MCF 10A (cell line): ENCODE data around the gene STKLD1. TPM values are rescaled to one million over a fixed set of nuclear protein-coding genes. Genes with fewer than 3 reads are reported as not detected.

Experiments
- BruUV-seq: library from RNA; stranded (reverse); fragments of 400-500 nt; replicated peaks from 2 replicates; lab custom pipeline; 2021; lab: Mats Ljungman, UMichigan
- CTCF ChIA-PET: fragments of 300-600 bp; sonication (Branson Sonifier 250); formaldehyde crosslinking; extraction: SDS; loops from one replicate; lab custom pipeline; 2021; ENCODE audit warnings: antibody characterized with exemption, inconsistent platforms; lab: Yijun Ruan, JAX
- POLR2A ChIA-PET: fragments of 300-600, 350-650 bp; sonication (Branson Sonifier 250); formaldehyde crosslinking; extraction: SDS; loops from one replicate; lab custom pipeline; 2020; ENCODE audit warnings: antibody characterized with exemption, inconsistent platforms; lab: Yijun Ruan, JAX
- DNase-seq: peaks from one replicate; pipeline ENCODE4 v3.0.0-alpha.2; 2018; ENCODE audit not compliant: unreplicated experiment
- H3K27ac Mint-ChIP-seq: one replicate; pipeline ENCODE4 v1.8.0; 2022; ENCODE audit warnings: mild to moderate bottlenecking, low read depth, mixed read lengths; ENCODE audit not compliant: unreplicated experiment
- H3K27me3 Mint-ChIP-seq: one replicate; pipeline ENCODE4 v1.8.0; 2022; ENCODE audit warnings: mixed read lengths; ENCODE audit not compliant: insufficient read depth, unreplicated experiment
- H3K36me3 Mint-ChIP-seq: one replicate; pipeline ENCODE4 v1.8.0; 2022; ENCODE audit warnings: mild to moderate bottlenecking, moderate library complexity, mixed read lengths; ENCODE audit not compliant: insufficient read depth, unreplicated experiment
- H3K4me1 Mint-ChIP-seq: one replicate; pipeline ENCODE4 v1.8.0; 2022; ENCODE audit warnings: mixed read lengths; ENCODE audit not compliant: insufficient read depth, unreplicated experiment
- H3K4me3 Mint-ChIP-seq: one replicate; pipeline ENCODE4 v1.8.0; 2022; ENCODE audit warnings: mild to moderate bottlenecking, moderate library complexity, mixed read lengths; ENCODE audit not compliant: unreplicated experiment
- H3K9me3 Mint-ChIP-seq: one replicate; pipeline ENCODE4 v1.8.0; 2022; ENCODE audit warnings: mixed read lengths; ENCODE audit not compliant: unreplicated experiment
- intact Hi-C: fragments of 100-400 bp; cut with micrococcal nuclease; formaldehyde crosslinking; loops from 2 replicates; pipeline ENCODE4 v1.14.1; 2022
- total RNA-seq: library from RNA; stranded (reverse); gene quantifications from 2 replicates; pipeline ENCODE4 v1.2.3, GENCODE V29; 2022
- TF ChIP-seq, protein P1 (sequence below): fragments of 200-600 bp; IDR thresholded peaks from one replicate; pipeline ENCODE4 v1.8.0; 2022; ENCODE audit warnings: antibody characterized with exemption, mild to moderate bottlenecking; ENCODE audit not compliant: unreplicated experiment

STKLD1 gene
- total RNA-seq, 1 experiment from 2014 or later: 1.3 TPM

- Mint-ChIP-seq H3K36me3 (peaks cover 54% of the 10 kb centered on the region), H3K27ac (peak within 1 kb of the TSS; percentile 74), H3K4me3 (peak within 1 kb of the TSS; percentile 78), H3K9me3 (no peaks in the 10 kb centered on the region), H3K4me1 (peaks cover 14% of the 10 kb centered on the region), H3K27me3 (no peaks in the 10 kb centered on the region)
- no TSS peak for BruUV-seq
- POLR2A ChIA-PET: interaction anchor here (0.6 to 4.2 kb wide), 14 partner anchors 9 to 704 kb away, joined by 3 to 65 read pairs (median 8); partner anchors contain the start of genes CACFD1, GTF3C5, MED22 and RPL7A
- intact Hi-C loops: no loop called here
- CTCF ChIA-PET: interaction anchor here (0.6 to 1.7 kb wide), 7 partner anchors 10 to 527 kb away, joined by 3 to 4 read pairs (median 3); no protein-coding TSS in a partner anchor
- TF ChIP-seq, protein P1, sequence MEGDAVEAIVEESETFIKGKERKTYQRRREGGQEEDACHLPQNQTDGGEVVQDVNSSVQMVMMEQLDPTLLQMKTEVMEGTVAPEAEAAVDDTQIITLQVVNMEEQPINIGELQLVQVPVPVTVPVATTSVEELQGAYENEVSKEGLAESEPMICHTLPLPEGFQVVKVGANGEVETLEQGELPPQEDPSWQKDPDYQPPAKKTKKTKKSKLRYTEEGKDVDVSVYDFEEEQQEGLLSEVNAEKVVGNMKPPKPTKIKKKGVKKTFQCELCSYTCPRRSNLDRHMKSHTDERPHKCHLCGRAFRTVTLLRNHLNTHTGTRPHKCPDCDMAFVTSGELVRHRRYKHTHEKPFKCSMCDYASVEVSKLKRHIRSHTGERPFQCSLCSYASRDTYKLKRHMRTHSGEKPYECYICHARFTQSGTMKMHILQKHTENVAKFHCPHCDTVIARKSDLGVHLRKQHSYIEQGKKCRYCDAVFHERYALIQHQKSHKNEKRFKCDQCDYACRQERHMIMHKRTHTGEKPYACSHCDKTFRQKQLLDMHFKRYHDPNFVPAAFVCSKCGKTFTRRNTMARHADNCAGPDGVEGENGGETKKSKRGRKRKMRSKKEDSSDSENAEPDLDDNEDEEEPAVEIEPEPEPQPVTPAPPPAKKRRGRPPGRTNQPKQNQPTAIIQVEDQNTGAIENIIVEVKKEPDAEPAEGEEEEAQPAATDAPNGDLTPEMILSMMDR: no peak
- DNase-seq: peak; percentile 81
Measured at GRCh38 chr9:133356391-133357091, 19.6 kb upstream of the STKLD1 start, which contains the start of the genes SURF1 and SURF2. SURF1 (minus strand) TSS chr9:133356487; CDS start chr9:133356453, 34 bp downstream. SURF2 (plus strand) TSS chr9:133356550; CDS start chr9:133356593, 43 bp downstream.

- CTCF ChIA-PET: interaction anchor here (0.6 to 1.0 kb wide), 4 partner anchors 9 to 105 kb away, joined by 3 to 4 read pairs (median 3); no protein-coding TSS in a partner anchor
Measured at GRCh38 chr9:133357656-133358055, 18.5 kb upstream of the STKLD1 start.

GRCh38 chr9:133359399-133360175 lies 16.6 kb upstream of the STKLD1 start:
- intact Hi-C loops: no loop called here
- Mint-ChIP-seq H3K27ac (no peak overlapping the region), H3K4me3 (no peak overlapping the region), H3K4me1 (peaks cover 18% of the 10 kb centered on the region), H3K36me3 (peaks cover 55% of the 10 kb centered on the region), H3K27me3 (no peaks in the 10 kb centered on the region), H3K9me3 (no peaks in the 10 kb centered on the region)
- BruUV-seq: no TSS peak
- ChIA-PET POLR2A (interaction anchor here (2.0 to 4.1 kb wide), 2 partner anchors 11 to 12 kb away, joined by 7 to 48 read pairs; partner anchors contain the start of genes MED22 and RPL7A), CTCF (interaction anchor here (1.0 kb wide), 2 partner anchors 11 to 15 kb away, joined by 3 to 5 read pairs; no protein-coding TSS in a partner anchor)
- peak; percentile 23 for DNase-seq
- TF ChIP-seq, protein P1: no peak

More at GRCh38 chr9:133357656-133358055, 18.5 kb upstream of the STKLD1 start:
- Mint-ChIP-seq H3K4me1 (peaks cover 18% of the 10 kb centered on the region), H3K27me3 (no peaks in the 10 kb centered on the region), H3K9me3 (no peaks in the 10 kb centered on the region), H3K36me3 (peaks cover 53% of the 10 kb centered on the region), H3K4me3 (peak overlapping the region; percentile 78), H3K27ac (no peak overlapping the region)
- no peak for DNase-seq
- TF ChIP-seq, protein P1: no peak
- intact Hi-C loops: no loop called here
- BruUV-seq: no TSS peak
- POLR2A ChIA-PET: interaction anchor here (0.7 to 4.2 kb wide), 6 partner anchors 10 to 619 kb away, joined by 3 to 65 read pairs (median 21); partner anchors contain the start of genes MED22, RPL7A and STKLD1
